ENCODE results near the gene AIRE.
A peak's percentile ranks its signal among the peaks of the same experiment; 100 is the strongest.
"Not testable (repeated sequence)": the region's sequence is repeated elsewhere in the genome, so short reads cannot be mapped to it uniquely, and the experiment has no call there.

The AIRE gene

DNA sequence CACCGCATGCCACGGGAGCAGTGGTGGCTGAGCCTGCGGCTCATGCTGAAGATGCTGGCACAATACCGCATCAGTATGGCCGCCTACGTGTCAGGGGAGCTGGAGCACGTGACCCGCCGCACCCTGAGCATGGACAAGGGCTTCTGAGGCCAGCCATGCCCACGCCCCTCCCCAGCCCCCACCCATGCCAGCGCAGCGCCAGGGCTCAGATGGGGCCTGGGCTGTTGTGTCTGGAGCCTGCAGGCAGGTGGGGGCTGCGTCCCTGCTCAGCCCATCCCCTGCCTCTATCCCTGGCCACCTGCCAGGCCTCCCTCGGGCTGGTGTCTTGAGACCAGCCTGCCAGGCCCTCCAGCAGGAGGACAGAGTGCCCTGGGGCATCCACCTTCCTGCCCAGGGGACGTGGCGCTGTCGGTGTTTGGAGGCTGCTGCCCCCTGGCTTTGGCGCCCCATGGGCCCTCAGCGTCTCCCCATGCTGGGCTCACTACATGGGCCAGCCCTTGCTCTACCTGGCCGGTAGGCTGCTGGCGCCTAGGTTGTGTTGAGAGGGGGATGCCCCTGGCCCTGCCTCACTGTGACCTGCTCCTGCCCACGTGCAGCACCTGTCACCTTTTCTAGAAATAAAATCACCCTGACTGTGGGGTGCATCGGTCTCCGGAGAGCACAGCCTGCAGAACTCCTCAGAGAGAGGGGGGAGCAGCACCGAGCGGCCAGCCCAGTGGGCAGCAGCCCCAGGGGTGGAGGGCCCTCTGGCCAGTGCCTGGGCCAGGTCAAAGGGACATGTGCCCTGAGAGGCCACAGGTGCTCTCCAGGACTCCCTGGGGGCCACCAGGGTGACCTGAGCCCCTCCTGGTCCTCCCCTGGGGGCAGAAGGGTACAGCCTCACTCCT, 41.3 kb downstream of the AIRE start:
- no peak for DNase-seq

DNA sequence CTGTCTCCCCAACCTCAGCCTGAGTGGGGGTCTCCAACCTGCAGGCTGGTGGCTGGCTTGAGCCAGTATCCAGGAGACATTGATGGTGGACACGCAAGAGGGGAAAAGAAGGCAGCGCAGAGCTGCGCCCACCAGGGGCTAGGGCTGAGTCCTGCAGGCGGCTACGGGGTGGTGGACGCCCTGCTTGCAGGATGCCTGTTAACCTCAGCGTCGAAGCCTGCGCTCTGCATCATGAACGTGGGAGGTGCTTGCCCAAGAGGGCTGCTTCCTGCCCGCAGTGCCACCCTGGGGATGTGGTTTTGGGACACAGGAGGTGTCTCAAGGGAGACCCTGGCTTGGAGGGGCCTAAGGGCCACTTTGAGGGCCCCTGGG, 41.9 kb downstream of the AIRE start:
- DNase-seq: no peak

DNA sequence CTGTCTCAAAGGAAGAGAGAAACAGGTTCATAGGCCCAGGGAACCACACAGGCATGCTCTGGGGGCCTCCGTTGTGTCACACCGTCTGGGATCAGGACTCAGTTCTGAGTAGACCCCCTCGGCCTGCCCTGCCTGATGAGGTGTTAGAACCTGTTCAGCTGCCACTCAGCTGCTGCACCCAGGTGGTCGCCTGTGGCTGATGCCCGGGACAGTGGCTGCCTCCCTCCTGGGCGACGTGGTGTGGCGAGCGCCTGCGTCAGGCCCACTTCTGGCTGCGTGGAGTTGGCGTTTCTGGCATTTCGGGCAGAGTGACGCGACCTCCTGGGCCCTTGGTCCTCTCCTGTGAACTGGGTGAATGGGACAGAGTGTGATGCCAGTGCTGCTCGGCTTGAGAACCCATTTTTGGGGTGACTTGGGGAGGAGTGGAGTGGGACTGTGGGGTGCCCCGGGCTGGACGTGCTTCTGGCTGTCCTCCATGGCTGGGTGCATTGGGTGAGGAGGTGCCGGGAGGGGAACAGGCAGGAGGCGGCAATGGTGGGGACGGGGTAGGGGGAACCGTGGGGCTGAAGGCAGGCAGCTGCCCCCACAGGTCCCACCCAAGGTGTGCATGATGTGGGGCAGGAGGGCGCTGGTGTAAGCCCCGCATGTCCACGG, 42.7 kb downstream of the AIRE start:
- DNase-seq: no peak

DNA sequence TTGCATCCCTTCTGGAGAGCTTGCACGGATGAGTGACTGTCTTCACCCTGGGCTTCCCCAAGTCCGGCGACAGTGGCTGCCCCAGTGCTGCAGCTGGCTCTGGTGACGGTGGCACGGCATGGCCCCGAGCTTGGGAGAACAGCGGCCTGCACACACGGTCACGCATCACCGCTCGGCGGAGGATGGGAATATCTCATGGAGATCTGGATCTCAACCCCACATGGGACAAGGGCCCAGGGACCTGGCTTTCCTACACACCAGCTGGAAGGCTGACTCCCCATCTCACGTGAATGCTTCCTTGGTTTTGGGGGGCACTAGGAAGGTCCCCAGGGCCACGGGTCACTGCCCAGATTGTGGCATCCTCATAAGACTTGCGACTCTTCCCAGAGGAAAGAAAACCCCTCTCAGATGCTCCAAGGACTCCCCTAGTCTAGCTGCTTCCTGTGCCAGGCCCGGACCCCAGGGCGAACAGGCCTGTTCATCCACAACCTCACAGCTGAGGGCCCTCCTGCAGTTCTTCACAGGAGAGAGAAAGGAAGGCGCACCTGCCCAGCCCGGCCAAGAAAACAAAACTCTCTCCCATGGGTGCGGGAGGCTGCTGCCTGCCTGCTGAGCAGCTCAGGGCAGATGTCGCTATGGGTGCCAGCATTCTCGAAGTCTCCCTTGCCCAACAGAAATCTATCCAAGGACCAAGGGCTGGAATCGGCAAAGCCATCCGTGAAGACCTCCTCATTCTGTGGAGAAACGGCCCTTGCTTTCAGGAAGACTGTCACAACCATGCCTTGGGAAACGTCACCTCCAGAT, 43.6 kb downstream of the AIRE start:
- DNase-seq: no peak

DNA sequence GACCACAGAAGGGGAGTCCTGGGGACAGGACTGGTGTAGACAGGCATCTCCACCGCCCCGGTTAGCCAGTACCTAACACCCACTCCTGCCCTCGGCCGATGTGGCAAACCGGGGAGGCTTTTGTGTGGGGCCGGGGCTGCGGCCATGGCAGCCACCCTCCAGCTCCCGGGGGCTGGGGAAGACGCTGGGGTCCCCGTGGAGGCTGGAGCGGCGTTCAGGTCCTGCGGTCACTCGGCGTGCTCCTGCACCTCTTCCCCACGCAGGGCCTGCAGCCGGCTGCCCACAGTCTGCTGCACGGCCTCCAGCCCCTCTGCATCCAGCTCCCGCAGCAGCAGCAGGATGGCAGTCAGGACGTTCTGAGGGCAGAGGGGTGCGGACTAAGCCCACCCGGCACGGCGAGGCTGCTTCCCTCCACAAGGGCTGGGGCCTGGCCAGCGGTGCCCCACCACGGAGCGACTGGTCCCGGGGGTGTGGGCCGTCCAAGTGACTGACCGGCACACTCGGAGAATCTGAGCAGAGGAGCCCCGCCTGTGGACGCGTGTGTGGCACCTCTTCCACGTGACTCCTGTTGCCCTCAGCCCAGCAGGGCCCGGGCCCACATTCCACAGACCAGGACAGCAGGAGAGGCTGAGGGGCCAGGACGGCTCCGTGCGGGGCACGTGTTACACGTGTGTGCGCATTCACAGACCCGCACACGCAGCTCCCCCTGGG, 44.5 kb downstream of the AIRE start:
- DNase-seq: no peak

DNA sequence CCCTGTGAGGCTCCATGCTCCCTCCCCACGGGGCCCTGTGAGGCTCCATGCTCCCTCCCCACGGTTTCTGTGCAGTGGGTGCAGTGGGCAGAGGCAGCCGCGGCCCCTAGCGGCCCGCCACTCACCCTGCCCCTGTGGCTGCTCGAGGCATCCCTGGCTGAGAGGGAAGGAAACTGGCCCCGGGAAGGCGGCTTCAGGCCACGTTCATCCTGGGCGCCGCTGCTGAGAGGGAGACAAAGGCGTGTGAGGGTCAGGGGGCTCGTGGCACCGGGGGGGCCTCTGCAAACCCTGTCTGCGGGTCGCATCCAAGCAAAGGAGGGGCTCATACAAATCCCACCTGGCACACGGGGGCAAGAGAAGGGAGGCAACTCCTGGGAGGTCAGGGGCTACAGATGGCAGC, 45.0 kb downstream of the AIRE start:
- no peak for DNase-seq

DNA sequence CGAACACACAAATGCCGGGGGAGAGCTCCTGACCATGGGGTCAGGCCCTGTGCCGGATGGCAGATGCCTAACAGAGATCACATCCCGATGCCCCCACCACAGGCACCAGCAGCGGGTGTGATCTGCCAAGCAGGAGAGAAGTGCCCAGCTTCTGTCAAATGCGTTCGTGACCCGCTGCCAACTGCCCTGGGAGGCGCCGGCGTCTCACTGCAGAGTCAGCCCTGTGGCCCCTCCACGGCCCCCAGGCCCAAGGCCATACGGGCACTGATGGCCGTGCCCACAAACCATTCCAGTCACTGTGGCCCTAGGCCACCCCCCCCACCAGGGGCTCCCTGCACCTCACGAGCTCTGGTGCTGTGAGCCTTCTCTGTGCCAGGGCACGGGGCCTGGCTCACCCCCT, 45.5 kb downstream of the AIRE start:
- no peak for DNase-seq

DNA sequence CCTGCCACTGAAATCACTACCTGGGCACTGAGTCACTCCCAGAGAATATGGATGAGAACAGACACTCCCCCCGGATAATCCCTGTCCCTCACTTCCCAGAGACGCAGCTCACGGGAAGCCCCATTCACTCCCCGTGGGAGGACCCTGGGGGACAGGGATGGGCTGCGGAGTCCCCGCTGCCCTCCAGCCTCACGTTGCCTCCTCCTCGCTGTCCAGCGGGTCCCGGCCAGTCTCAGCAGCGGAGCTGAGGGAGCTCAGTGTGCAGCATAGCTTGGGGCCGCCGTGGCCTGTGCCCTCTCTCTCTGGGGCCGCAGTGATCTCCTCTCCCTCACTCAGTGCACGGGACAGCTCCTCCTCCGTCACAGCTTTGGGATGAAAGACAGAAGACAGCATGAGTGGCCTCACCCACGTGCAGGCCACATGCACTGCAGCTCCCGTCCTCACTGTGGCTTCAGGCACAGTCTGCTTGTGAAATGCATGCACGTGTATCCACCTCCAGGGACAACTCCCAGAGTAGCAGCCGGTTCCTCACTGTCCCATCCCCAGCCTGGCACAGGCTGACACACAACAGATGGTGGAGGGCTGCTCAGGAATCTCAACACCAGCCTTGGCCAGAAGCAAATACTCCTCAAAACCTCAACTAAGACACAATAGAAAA, 46.1 kb downstream of the AIRE start:
- DNase-seq: no peak

DNA sequence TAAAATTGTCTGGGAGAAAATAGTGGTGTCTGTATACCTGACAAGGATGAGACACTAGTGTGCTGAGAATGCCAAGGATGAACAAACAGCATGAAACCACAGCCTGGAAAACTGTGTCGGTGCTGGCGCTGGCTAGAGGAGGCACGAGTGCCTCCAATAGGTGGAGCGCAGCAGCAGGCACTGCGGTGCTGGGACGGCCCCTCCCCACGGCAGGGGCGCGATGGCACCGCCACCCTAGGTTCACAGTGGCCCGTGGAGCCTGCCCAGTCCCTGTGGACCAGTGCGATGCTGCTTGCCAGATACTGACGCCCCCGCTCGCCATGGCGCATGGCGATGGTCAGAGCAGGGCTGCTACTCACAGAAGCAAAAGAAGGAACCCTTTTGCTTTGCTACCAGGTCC, 46.7 kb downstream of the AIRE start:
- DNase-seq: no peak

DNA sequence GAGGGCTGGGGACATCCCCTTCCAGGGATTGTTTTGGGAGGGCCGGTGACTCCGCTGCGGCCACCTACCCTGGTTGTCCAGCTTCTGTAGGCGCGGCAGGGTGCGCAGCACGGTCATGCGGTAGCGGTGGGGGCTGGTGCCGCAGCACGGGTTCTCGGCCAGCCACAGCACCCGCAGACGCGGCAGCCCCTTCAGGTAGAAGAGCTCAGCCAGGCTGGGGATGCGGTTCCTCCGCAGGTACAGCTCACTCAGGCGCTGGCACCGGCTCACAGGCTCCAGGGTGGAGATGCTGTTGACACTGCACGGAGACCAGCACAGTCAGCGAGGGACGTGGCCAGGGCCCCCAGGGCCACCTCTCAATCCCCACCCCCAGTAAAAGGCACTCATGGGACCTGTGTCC, 47.3 kb downstream of the AIRE start:
- DNase-seq: no peak

DNA sequence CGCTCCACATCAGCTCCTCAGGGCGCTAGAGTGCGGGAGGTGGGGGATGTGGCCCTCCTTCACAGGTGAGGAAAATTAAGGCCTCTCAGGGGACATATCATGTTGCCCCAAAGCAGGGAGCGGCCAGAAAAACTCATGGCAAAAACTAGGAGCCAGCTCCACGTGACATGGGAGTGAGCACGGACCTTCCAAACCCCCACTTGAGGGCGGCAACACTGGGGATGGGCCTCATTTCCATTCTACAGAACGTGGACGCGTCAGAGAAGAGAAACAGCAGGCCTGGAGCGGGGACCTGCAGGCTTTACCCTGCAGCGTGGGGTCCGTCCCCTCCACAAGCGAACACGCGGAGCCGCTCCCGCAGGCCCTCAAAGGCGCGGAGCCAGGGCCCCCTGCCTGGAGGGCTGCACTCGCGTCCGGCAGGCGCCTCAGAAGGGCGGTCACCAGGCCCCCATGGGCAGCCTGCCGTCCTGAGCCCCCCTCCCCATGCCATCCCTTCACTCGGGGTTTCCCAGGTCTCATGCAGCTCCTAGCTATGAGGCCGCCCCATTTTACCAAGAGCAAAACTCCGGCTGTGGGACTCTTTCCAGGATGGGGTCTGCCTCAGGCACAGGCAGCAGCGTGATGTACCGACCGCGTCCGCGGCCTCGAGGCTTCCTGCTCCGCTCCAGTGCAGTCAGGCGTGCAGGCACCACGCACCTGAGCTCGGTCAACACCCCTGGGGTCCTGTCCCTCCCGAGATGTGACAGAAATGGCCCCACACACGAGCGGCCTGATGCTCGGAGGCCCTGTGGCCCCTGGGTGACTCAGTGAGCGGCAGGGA, 48.0 kb downstream of the AIRE start:
- no peak for DNase-seq

DNA sequence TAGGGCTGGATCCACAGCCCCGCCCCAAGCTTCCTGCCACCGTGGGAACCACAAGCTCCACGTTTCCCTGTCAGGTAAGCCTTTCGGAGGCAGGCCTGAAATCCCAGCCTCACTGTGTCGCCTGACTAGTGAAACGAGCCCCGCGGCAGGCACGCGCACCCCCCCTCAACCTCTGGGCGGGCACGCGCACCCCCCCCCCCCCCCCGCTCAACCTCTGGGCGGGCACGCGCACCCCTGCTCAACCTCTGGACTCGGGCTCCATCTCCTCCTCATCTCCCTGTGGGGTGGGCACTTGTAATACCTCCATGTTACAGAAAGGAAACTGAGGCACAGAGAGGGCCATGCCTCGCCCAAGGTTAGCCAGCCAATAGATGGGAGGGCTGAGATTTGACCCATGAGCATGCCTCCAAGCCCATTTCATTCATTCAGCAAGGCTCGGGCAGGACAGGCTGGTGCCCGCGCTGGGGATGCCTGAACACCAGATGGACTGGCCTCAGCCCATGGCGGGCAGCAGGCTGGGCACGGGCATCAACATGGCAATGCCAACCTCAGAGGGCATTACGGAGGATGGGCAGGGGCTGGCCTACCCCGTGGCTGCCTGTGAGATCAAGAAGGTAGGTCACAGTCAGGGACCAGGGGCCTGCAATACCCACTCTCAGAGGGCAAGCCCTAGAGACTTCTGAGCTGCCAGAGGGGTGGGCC, 48.8 kb downstream of the AIRE start:
- no peak for DNase-seq

DNA sequence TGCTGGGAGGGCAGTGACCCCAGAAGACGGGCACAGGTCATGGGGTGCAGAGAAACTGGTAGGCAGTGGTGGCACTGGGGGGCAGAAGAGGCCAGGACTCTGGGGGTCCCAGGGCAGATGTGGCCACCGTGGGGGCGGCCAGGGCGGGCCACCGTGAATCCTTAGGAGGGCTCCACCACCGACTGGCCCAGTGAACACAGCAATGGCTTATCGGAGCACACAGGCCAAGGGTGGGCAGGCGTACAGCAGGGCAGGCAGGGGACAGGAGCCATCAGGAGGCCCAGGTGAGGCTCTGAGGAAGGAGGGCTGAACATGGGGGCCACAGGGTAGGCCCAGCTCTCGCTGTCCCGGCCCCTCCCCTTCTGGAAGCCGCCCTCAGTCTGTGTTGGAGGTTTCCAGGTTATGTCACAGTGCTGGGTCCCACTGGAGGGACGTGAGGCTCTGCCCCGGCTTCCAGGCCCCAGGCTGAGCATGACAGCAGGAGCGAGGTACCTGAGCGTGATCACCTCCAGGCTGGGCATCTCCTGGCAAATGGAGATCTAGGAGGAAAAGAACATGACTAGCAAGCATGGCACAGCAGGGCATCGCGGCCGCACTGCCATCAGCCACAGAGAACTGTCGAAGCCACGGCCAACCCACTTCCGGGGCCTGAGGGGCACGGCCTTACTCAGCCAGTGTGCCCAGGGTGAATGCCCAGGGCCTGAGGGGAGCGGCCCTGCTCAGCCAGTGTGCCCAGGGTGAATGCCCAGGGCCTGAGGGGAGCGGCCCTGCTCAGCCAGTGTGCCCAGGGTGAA, 49.8 kb downstream of the AIRE start:
- no peak for DNase-seq

DNA sequence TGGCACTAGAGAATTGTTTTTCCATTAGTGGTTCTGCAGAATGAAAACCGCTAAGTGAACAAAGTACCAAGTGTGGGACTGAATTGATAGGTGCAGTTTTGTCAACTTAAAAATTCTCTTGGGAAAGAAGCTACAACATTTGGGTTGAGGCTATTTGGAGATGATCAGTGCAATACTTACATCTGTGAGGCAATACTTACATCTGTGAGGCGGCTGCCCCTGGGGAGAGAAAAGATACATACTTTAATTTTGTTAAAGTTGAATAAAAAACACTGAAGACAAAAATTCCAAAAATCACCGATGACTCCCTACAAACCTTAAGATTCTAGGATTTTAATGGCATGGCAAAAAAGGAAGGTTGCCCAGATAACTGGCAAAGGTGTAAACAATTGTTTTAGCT, 51.8 kb downstream of the AIRE start:
- DNase-seq: no peak

DNA sequence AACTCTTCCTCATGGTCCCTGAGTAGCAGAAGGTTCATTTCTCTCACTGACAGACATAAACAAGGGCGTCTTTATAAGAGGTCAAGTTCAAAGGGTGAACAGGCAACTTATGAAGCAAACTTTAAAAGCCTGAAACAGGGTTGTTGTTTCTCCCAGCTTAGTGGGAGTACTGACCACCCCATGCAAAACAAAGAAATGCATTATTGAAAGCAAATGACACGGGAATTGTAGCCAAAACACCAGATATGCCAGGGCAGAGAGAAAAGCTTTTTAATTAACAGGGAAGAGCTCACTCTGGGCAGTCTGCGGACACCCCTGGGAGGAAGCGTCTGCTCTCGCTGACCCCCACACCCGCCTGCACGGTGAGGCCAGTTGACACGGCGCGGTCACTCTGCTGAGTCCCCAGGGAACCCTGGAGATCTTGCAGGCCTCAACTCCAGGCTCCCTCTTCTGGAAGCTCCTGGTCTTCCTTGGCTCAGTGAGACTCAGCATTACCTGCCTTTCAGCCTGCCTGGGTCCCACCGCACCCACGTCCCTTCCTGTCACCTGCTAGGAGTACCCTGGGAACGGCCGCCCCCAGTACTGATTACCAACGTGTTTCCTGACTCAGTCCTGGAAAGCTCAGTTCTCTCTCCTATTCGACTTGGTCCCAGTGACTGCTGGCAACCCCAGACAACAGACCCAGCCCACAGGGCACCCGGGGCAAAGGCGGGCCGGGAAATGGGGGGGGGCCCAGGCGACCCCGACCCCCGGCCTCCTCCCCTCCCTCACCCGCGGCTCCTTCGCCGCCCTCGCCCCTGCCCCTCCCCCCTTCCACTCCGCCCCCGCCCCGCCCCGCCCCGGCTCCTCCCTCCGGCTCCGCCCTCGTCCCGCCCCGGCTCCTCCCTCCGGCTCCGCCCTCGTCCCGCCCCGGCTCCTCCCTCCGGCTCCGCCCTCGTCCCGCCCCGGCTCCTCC, 52.5 kb downstream of the AIRE start:
- DNase-seq: peak; percentile 39

DNA sequence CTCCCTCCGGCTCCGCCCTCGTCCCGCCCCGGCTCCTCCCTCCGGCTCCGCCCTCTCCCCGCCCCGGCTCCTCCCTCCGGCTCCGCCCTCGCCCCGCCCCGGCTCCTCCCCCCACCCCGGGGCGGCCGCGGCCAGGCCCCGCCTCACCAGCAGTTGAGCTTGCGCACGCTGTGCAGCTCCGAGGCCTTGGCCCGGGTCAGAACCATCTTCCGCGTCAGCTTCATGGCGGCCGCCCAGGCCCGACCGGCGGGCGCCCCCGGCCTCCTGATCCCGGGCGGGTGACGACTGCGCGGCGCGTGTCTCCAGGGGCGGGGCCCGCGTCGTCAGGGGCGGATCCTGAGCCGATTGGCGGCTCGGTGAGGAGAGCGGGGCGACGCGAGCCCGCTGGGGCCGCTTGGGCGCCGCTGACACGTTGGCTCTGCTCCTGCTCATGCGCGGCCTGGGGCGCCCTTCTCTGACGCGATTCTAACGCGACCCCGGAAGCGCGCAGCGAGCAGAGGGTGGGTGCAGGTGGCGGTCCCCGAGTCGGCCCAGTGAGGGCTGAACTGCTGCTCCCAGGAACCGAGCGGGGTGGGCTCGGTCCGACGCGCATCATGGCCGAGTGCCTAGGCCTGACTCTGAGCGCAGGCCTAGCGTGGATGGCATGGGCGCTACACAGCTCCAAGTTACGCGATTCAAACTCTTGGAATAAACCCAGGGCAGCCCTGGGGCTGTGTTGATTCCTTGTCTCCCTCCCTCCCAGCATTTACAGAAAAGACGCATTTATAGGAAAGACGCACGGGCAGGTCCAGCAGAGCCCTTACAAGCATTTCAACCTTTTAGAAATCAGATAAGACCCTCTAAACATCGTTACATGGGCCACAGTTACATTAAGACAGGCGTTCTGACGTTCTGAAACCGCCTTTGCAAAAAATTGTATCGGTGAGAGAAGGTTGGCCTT, 53.6 kb downstream of the AIRE start, which contains the start of gene CFAP410:
CFAP410 (minus strand) TSS at position 420 of the 940 bp plus-strand sequence; CDS start at position 224, 196 bp downstream.
- peak; percentile 94 for DNase-seq

DNA sequence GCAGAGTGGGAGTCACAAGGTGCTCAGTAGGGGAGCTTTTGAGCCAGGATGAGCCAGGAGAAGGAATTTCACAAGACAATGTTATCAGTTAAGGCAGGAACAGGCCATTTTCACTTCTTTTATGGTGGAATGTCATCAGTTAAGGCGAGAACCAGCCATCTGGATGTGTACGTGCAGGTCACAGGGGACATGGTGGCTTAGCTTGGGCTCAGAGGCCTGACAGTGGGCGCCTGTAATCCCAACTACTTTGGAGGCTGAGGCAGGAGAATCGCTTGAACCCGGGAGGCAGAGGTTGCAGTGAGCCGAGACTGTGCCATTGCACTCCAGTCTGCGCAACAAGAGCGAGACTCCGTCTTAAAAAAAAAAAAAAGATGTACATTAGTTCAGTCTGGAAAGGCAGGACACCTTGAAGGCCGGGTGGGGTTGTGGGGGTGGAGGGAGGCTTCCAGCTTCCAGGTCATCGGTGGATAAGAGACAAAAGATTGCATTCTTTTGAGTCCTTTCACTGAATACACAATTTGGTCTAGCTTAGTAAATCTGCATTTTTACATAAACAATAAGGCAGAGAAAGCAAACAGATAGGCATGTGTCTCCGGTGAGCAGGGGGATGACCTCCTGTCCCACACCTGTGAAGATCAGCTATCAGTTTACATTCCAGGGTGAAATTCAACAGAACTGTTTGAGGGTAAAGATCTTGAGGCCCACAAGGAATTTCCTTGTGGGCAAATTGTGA, 56.2 kb downstream of the AIRE start:
- not testable (repeated sequence) for DNase-seq

Data from NCI-H1436 (cell line).